ENCODE measurements around the gene KLHL7. TPM values are rescaled to one million over a fixed set of nuclear protein-coding genes. Genes with fewer than 3 reads are reported as not detected.

KLHL7 gene
- total and polyA plus RNA-seq, 9 of the 15 experiments (the other 6 are each of a cell fraction or from before 2014, with no cell fraction given): 4.2 to 63.1 (median 32.3) TPM

- H3K9me1 ChIP-seq (ENCODE audit: control insufficient read depth, insufficient read depth, low read length): no peaks in the 10 kb centered on the region
- no peaks in the 10 kb centered on the region; the same call in 2 of the 3 replicates for H3K36me3 ChIP-seq (ENCODE audit: control insufficient read depth, insufficient read depth, low read length)
- no peak for DNase-seq (ENCODE audit: extremely low read depth in 1 of 4, low spot score in 3 of 4)
- H3K27ac ChIP-seq (ENCODE audit: extremely low read depth, low read depth, low read length): no peak overlapping the region
- 66% methylated on average over 2 of the region's 2 CpGs for WGBS (ENCODE audit: insufficient coverage, low coverage, missing lambda C conversion rate)
- no peaks in the 10 kb centered on the region for H4K20me1 ChIP-seq (replicated peaks; ENCODE audit: control insufficient read depth, insufficient read depth, low read length)
- no TSS peak for BruUV-seq (replicated peaks)
- no peak for ATAC-seq
- no peaks in the 10 kb centered on the region for H3K27me3 ChIP-seq (ENCODE audit: control insufficient read depth in 2 of 2, insufficient read depth in 2 of 2, low read length in 2 of 2)
- H3K4me2 ChIP-seq (ENCODE audit: insufficient read depth, low read length): peak overlapping the region; percentile 98
- CTCF ChIA-PET (ENCODE audit: low intra/inter-chr PET ratio): no interaction called here
- intact Hi-C loops (cut with micrococcal nuclease) (loop anchor here (2.0 kb wide), 1 partner anchor 75 kb away; the partner anchor contains the start of gene NUP42), in situ Hi-C loops (cut with MboI) (no loop called here)
- H3K4me1 ChIP-seq (replicated peaks in 1 of 2; ENCODE audit: control insufficient read depth in 2 of 2, insufficient read depth in 2 of 2, low read length in 2 of 2): peaks cover 7 to 11% of the 10 kb centered on the region in 2 experiments; a peak in 4 of 5 replicates
- no peak overlapping the region for H3K9ac ChIP-seq (ENCODE audit: insufficient read depth in 1 of 2, low read depth in 2 of 2, low read length in 2 of 2)
- no peak for FAIRE-seq
- H3K9me3 ChIP-seq (replicated peaks; ENCODE audit: control insufficient read depth, insufficient read depth, low read depth, low read length): no peaks in the 10 kb centered on the region
- POLR2A ChIA-PET: interaction anchor here (0.8 to 1.5 kb wide), 3 partner anchors 9 to 24 kb away, joined by 3 to 4 read pairs (median 4); no protein-coding TSS in a partner anchor
- TF ChIP-seq U2AF1 (optimal IDR thresholded peaks at IDR 0.05; ENCODE audit: low read depth, low read length) (no peak), MGA (IDR thresholded peaks at IDR 0.05) (no peak), XRCC4 (IDR thresholded peaks at IDR 0.05; ENCODE audit: extremely low read depth, insufficient read depth, insufficient read length) (no peak), NR2F6 (CRISPR knock-in tag; IDR thresholded peaks at IDR 0.05) (no peak), SREBF1 (IDR thresholded peaks at IDR 0.05; ENCODE audit: borderline replicate concordance, low read depth, low read length) (no peak), RBM17 (IDR thresholded peaks at IDR 0.05; ENCODE audit: borderline replicate concordance, low read depth, low read length) (no peak), SIRT6 (IDR thresholded peaks at IDR 0.05; ENCODE audit: low read depth, low read length) (no peak)
- H2AFZ ChIP-seq (ENCODE audit: low read depth, low read length): no peak overlapping the region
- peaks cover 28% of the 10 kb centered on the region for H3K79me2 ChIP-seq (ENCODE audit: control insufficient read depth, insufficient read depth, low read length)
- no peak overlapping the region for H3K4me3 ChIP-seq
Observed at GRCh38 chr7:23107781-23108180, 2.2 kb downstream of the KLHL7 start.

All from K562 (cell line).